ENCODE results near the gene PLSCR5. TPM values are rescaled to one million over a fixed set of nuclear protein-coding genes. Genes with fewer than 3 reads are reported as not detected.

The PLSCR5 gene
- total RNA-seq, 4 donors from 2014 or later, result not detected

DNA sequence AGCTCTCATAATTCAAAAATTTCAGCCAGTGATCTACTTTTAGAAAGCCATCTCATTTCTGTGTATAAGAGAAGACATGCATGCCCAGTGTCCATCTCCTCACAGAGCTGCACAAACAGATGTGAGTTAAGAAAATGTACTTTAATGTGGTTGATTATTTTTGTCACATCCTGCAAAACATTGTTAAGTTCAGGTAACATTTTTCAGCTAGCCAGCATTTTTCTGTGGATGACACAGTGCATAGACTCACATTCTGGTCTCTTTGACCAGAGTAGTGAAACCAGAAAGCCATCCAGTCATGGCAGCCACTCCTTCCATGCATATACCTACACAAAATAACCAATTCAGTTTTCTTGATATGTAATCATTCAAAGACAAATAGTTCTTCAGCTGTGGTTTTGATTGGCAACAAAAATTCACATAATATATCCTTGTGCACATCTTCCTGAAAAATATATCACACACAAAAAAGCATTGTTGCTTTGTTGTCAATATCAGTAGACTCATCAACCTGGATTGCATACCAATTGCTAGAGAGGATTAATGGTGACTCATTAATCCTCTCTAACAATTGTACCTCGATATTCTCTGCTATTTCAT is 58.7 kb downstream of the PLSCR5 start:
- no peak overlapping the region for H3K4me3 ChIP-seq (ENCODE audit: low read depth, poor library complexity, severe bottlenecking)
- TF ChIP-seq, protein P1, sequence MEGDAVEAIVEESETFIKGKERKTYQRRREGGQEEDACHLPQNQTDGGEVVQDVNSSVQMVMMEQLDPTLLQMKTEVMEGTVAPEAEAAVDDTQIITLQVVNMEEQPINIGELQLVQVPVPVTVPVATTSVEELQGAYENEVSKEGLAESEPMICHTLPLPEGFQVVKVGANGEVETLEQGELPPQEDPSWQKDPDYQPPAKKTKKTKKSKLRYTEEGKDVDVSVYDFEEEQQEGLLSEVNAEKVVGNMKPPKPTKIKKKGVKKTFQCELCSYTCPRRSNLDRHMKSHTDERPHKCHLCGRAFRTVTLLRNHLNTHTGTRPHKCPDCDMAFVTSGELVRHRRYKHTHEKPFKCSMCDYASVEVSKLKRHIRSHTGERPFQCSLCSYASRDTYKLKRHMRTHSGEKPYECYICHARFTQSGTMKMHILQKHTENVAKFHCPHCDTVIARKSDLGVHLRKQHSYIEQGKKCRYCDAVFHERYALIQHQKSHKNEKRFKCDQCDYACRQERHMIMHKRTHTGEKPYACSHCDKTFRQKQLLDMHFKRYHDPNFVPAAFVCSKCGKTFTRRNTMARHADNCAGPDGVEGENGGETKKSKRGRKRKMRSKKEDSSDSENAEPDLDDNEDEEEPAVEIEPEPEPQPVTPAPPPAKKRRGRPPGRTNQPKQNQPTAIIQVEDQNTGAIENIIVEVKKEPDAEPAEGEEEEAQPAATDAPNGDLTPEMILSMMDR (IDR thresholded peaks at IDR 0.05), result no peak
- TF ChIP-seq POLR2A (IDR thresholded peaks at IDR 0.05), result no peak
- intact Hi-C loops (cut with DNase I; ENCODE audit: low total_unique reads), result no loop called here
- 50 to 55% methylated on average over 1 of the region's 1 CpG for WGBS, 2 donors
- DNase-seq (ENCODE audit: low spot score in 2 of 2), result no peak

DNA sequence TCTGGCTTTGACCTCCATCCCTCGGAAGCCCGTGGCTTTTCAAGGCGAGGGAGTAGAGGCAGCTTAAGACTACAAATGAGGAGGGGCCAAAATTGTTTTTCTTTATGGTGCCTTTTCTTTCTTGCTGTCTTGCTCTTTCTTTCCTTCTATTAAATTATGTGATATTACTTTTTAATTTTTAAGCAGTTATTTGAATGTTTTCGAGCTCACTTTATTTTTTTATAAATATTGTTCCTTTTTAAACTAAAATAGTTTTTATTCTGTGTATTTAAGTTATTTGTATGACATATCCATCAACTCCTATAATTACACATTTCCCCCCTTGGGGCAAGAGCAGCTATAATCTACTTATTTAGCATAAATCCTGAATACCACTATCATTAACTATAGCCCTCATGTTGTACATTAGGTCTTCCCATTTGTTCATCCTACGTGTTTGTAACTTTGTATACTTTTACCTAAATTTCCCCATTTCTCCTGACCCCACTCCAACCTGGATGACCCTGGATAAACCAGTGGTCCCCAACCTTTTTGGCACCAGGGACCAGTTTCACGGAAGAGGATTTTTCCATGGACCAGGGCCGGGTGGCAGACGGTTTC is 60.1 kb downstream of the PLSCR5 start:
- 52 to 55% methylated on average over 8 of the region's 8 CpGs for WGBS, 2 donors
- H3K4me3 ChIP-seq (ENCODE audit: low read depth, poor library complexity, severe bottlenecking), result peak overlapping the region; percentile 77
- intact Hi-C loops (cut with DNase I; ENCODE audit: low total_unique reads), result no loop called here
- TF ChIP-seq, protein P1 (IDR thresholded peaks at IDR 0.05), result no peak
- no peak for TF ChIP-seq POLR2A (IDR thresholded peaks at IDR 0.05)
- no peak for DNase-seq (ENCODE audit: low spot score in 2 of 2)

DNA sequence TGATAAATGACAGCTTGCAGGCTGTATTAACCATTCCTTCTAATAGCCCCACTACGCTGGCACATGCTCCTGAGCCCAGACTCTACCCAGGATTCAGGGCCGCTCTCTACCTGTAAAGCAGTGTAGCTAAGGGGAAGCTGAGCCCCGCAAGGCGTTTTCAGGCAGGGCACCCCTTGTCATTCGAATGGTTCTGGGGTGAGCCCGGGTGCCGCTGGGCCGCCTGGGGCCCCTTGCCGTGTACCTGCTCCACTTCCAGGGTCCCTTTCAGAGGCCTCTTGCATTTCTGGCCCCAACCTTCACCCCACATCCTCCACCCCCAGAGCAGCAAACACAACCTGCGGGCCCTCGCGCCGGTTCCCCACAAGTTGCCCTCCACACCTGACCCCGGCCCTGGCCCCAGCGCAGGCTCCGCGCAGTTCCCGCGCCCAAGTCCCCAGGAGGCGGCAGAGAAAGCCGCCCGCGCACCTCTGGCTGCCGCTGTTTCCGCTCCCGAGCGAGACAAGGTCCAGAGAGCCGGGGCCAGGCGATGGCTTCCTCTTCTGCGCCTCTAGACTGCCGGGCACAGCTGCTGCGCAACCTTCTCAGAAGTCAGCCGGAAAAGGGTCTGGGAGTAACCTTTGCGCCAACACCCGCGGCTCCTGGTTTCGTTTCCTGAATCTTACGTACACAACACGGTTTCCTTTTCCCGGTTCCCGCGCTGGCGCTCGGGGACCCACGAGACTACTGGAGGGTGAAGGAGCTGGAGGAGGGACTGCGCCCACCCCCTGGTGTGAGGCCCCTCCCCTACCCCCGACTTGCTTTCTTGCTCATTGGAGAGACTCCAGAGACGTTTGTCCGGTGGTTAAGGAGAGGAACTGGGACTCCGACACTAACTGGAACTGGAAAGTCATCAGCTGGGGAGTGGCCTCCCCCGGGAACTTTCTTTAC is 60.9 kb downstream of the PLSCR5 start, which contains the start of gene PLSCR1:
TSS of gene PLSCR1 (minus strand) at position 606 of the 927 bp plus-strand sequence. CDS start 8,055 bp downstream, outside the sequence.
- WGBS, 2 donors, result 1 to 7% methylated on average over 47 to 51 of the region's 51 CpGs
- no peak for TF ChIP-seq POLR2A (IDR thresholded peaks at IDR 0.05)
- TF ChIP-seq, protein P1 (IDR thresholded peaks at IDR 0.05), result no peak
- peak; percentile 95 to 98 for DNase-seq (ENCODE audit: low spot score in 2 of 2)
- peak within 1 kb of the TSS; percentile 77 for H3K4me3 ChIP-seq (ENCODE audit: low read depth, poor library complexity, severe bottlenecking)
- intact Hi-C loops (cut with DNase I; ENCODE audit: low total_unique reads), result no loop called here

DNA sequence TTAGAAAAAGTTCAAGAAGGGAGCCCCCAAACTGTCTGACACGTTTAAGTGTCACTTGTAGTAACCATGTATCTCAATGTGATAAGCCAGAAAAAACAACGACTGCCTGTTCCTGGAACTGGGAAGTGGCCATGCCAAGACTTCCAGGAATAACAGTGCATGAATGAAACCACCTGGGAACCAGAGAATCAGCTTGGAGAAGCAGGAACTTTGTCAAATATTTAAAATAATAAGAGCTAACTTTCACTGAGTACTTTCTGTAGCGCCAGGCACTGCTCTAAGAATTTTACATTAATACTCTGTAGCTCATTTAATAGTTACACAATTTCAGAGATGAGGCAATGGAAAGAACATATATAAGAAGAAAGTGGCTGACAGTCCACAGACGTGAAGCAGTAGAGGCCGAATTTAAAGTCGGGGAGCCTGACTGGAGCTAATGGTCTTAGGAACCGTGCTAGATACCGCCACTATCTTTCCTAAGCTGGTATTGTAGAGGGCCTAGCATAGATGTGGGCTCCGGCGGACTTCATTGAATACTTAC is 61.6 kb downstream of the PLSCR5 start:
- H3K4me3 ChIP-seq (ENCODE audit: low read depth, poor library complexity, severe bottlenecking), result peak overlapping the region; percentile 77
- 3 to 7% methylated on average over 10 of the region's 10 CpGs for WGBS, 2 donors
- TF ChIP-seq POLR2A (IDR thresholded peaks at IDR 0.05), result no peak
- TF ChIP-seq, protein P1 (IDR thresholded peaks at IDR 0.05), result no peak
- intact Hi-C loops (cut with DNase I; ENCODE audit: low total_unique reads), result no loop called here
- no peak for DNase-seq (ENCODE audit: low spot score in 2 of 2)

DNA sequence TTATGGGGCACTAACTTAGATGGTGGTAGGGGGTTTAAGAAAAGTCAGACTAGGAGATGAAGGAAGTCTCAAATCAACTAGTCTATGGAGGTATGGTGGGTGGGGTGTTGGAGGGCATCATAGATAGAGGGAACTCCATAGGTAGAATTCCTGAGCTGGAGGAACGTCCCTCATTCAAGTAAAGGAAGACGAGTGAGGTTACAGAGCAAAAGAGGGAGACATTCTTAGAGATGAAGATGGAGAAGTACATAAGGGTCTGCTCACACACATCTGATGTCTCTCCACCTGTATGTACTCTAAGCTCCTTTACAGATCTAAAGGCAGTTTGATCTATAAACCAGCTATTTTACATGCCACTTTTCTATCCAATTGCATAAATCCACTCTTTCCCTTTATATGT is 62.2 kb downstream of the PLSCR5 start:
- TF ChIP-seq, protein P1 (IDR thresholded peaks at IDR 0.05), result no peak
- no peak for TF ChIP-seq POLR2A (IDR thresholded peaks at IDR 0.05)
- no peak overlapping the region for H3K4me3 ChIP-seq (ENCODE audit: low read depth, poor library complexity, severe bottlenecking)
- DNase-seq (ENCODE audit: low spot score in 2 of 2), result no peak
- 50 to 58% methylated on average over 2 of the region's 2 CpGs for WGBS, 2 donors
- intact Hi-C loops (cut with DNase I; ENCODE audit: low total_unique reads), result no loop called here

All from lower leg skin (tissue), 4 donors.